ENCODE data around the gene LMF1. TPM values are rescaled to one million over a fixed set of nuclear protein-coding genes. Genes with fewer than 3 reads are reported as not detected.
A peak's percentile ranks its signal among the peaks of the same experiment; 100 is the strongest.

Gene LMF1
- total and polyA plus RNA-seq, 2 of the 8 experiments (the other 6 are each of a cell fraction or from before 2014, with no cell fraction given) = 3.5 to 9.1 TPM

- Histone ChIP-seq H2BK15ac (ENCODE audit: low read length) (no peak overlapping the region), H3K27me3 (replicated peaks in 1 of 4; ENCODE audit: control insufficient read depth in 3 of 4, extremely low read depth in 1 of 4, insufficient read depth in 3 of 4, low read length in 3 of 4) (no peaks in the 10 kb centered on the region), H3K27ac (ENCODE audit: low read depth, low read length) (no peak overlapping the region), H4K91ac (replicated peaks; ENCODE audit: insufficient read length, low read length) (no peak overlapping the region), H3K56ac (replicated peaks; ENCODE audit: insufficient read length, low read depth, low read length) (no peak overlapping the region), H3K18ac (ENCODE audit: extremely low read depth, low read length) (no peak overlapping the region), H4K8ac (ENCODE audit: extremely low read depth, insufficient read depth, low read length) (0 out of 2 replicates have a peak overlapping the region, but pooled peaks have one; percentile 7), H4K20me1 (replicated peaks in 1 of 2; ENCODE audit: control insufficient read depth in 1 of 2, insufficient read depth in 2 of 2, low read length in 2 of 2) (peaks cover 0 to 3% of the 10 kb centered on the region in 2 experiments), H3K79me1 (ENCODE audit: low read depth, low read length) (no peaks in the 10 kb centered on the region), H2AFZ (ENCODE audit: low read length) (no peak overlapping the region), H2BK12ac (ENCODE audit: low read depth, low read length) (no peak overlapping the region), H3K36me3 (ENCODE audit: control insufficient read depth in 2 of 4, insufficient read depth in 4 of 4, low read length in 3 of 4) (no peaks in the 10 kb centered on the region), H3K23me2 (ENCODE audit: low read depth, low read length) (no peaks in the 10 kb centered on the region), H3K14ac (ENCODE audit: insufficient read length) (no peak overlapping the region), H4K5ac (ENCODE audit: insufficient read length, low read depth, low read length) (no peak overlapping the region), H3K4me1 (replicated peaks in 1 of 4; ENCODE audit: control insufficient read depth in 3 of 4, insufficient read depth in 4 of 4, low read length in 3 of 4) (peaks cover 0 to 8% (median 2%) of the 10 kb centered on the region in 4 experiments; a peak in 3 of 7 replicates), H3K9ac (replicated peaks in 1 of 4; ENCODE audit: extremely low read depth in 1 of 4, low read depth in 3 of 4, low read length in 3 of 4) (no peak overlapping the region), H2BK20ac (ENCODE audit: low read length) (no peak overlapping the region), H3K4me2 (ENCODE audit: insufficient read depth in 1 of 2, low read depth in 2 of 2, low read length in 2 of 2) (no peak overlapping the region), H3K23ac (ENCODE audit: insufficient read length) (no peak overlapping the region), H3K4ac (replicated peaks; ENCODE audit: insufficient read length, low read depth, low read length) (no peak overlapping the region), H2AK5ac (ENCODE audit: low read depth, low read length) (no peak overlapping the region), H3K9me3 (ENCODE audit: insufficient read depth in 2 of 2, low read depth in 1 of 2, low read length in 1 of 2) (no peaks in the 10 kb centered on the region; a peak in 1 of 4 replicates), H3K79me2 (ENCODE audit: control insufficient read depth in 1 of 2, insufficient read depth in 2 of 2, low read length in 2 of 2) (no peaks in the 10 kb centered on the region), H3K4me3 (ENCODE audit: extremely low read depth in 1 of 4, insufficient read depth in 2 of 4, low read depth in 3 of 4, low read length in 4 of 4) (no peak overlapping the region), H2BK120ac (replicated peaks; ENCODE audit: low read depth, low read length) (no peak overlapping the region), H2BK5ac (ENCODE audit: low read depth, low read length) (no peak overlapping the region)
- FAIRE-seq (no peak), DNase-seq (ENCODE audit: low read depth in 1 of 2, low spot score in 2 of 2) (no peak)
- ChIA-PET POLR2A (ENCODE audit: partially characterized antibody) (no interaction called here), CTCF (ENCODE audit: partially characterized antibody) (no interaction called here)
- 83% methylated on average over 32 of the region's 35 CpGs; no CpG with 5 or more reads in 1 of the 2 experiments for WGBS, 2 experiments (ENCODE audit: extremely low coverage in 1 of 2, insufficient coverage in 1 of 2, insufficient read length in 1 of 2, insufficient replicate concordance in 2 of 2, low coverage in 1 of 2, low lambda C conversion rate in 2 of 2, missing lambda C conversion rate in 1 of 2)
- TF ChIP-seq TEAD4 (IDR thresholded peaks at IDR 0.05; ENCODE audit: low read depth, low read length) = no peak
- no peak for TF ChIP-seq CTBP2 (IDR thresholded peaks at IDR 0.05; ENCODE audit: borderline replicate concordance, insufficient read depth, insufficient read length, low read length)
- no peak for TF ChIP-seq NRF1 (IDR thresholded peaks at IDR 0.05; ENCODE audit: low read depth, low read length)
- no peak for TF ChIP-seq NANOG (IDR thresholded peaks at IDR 0.05; ENCODE audit: insufficient read depth, low read depth, low read length, poor library complexity, severe bottlenecking)
- no peak for TF ChIP-seq TAF7 (optimal IDR thresholded peaks at IDR 0.05; ENCODE audit: borderline replicate concordance, low read depth, low read length)
- TF ChIP-seq SIRT6 (IDR thresholded peaks at IDR 0.05; ENCODE audit: low read length) = no peak
- TF ChIP-seq MAX (IDR thresholded peaks at IDR 0.05) = no peak
- no peak for TF ChIP-seq JUND (IDR thresholded peaks at IDR 0.05; ENCODE audit: low read length)
- no peak for TF ChIP-seq RNF2 (IDR thresholded peaks at IDR 0.05; ENCODE audit: borderline replicate concordance, low read depth, low read length, missing control alignments, poor library complexity, severe bottlenecking)
- no peak for TF ChIP-seq SIX5 (IDR thresholded peaks at IDR 0.05; ENCODE audit: low read depth, low read length)
- TF ChIP-seq EP300 (IDR thresholded peaks at IDR 0.05; ENCODE audit: borderline replicate concordance in 1 of 2, low read depth in 2 of 2, low read length in 2 of 2) = no peak
- TF ChIP-seq PHF8 (conservative IDR thresholded peaks at IDR 0.05; ENCODE audit: low read depth, low read length) = no peak
Observed at GRCh38 chr16:892536-893255, 78.1 kb downstream of the LMF1 start.

All from H1 (cell line).